ENCODE results near the gene LIMK2. TPM values are rescaled to one million over a fixed set of nuclear protein-coding genes. Genes with fewer than 3 reads are reported as not detected.
"Not testable (repeated sequence)": the region's sequence is repeated elsewhere in the genome, so short reads cannot be mapped to it uniquely, and the experiment has no call there.

The LIMK2 gene
- total and polyA plus RNA-seq, 4 experiments from 2014 or later, result 12.3 to 33.2 (median 29.5) TPM

GRCh38 chr22:31305194-31305593 lies 93.1 kb downstream of the LIMK2 start:
- Histone ChIP-seq H3K4me1 (ENCODE audit: insufficient read depth, low read length) (peaks cover 41% of the 10 kb centered on the region), H3K9me3 (ENCODE audit: control insufficient read depth in 1 of 2, low read length in 2 of 2) (no peaks in the 10 kb centered on the region), H3K36me3 (ENCODE audit: insufficient read depth, low read length) (no peaks in the 10 kb centered on the region), H3K4me3 (ENCODE audit: low read length in 2 of 2) (no peak overlapping the region), H3K27me3 (ENCODE audit: insufficient read depth, low read length) (no peaks in the 10 kb centered on the region), H3K27ac (ENCODE audit: low read depth, low read length) (no peak overlapping the region)
- Mint-ChIP-seq H3K4me1 (peaks cover 33 to 63% (median 51%) of the 10 kb centered on the region in 4 donors), H3K27me3 (no peaks in the 10 kb centered on the region), H3K4me3 (no peak overlapping the region), H3K36me3 (peaks cover 3 to 9% of the 10 kb centered on the region in 2 donors), H3K27ac (no peak overlapping the region), H3K9me3 (no peaks in the 10 kb centered on the region)
- DNase-seq, result no peak
- intact Hi-C loops (cut with micrococcal nuclease), result no loop called here
- POLR2A ChIA-PET (ENCODE audit: partially characterized antibody), result interaction anchor here (6.2 kb wide), 1 partner anchor 15 kb away, joined by 104 read pairs; the partner anchor contains the start of gene PIK3IP1
- CTCF ChIA-PET (ENCODE audit: partially characterized antibody), result no interaction called here

GRCh38 chr22:31308181-31308580 lies 96.1 kb downstream of the LIMK2 start:
- peaks cover 20 to 48% (median 35%) of the 10 kb centered on the region in 4 donors for H3K4me1 Mint-ChIP-seq
- peak overlapping the region; percentile 5 to 83 (median 65) for H3K27ac Mint-ChIP-seq
- H3K4me3 Mint-ChIP-seq, result peak overlapping the region in 6 of 8 donors; percentile 46 to 77 (median 57)
- ChIA-PET POLR2A (ENCODE audit: partially characterized antibody) (interaction anchor here (0.9 to 10.9 kb wide), 7 partner anchors 15 to 47 kb away, joined by 3 to 306 read pairs (median 7); partner anchors contain the start of gene PIK3IP1), CTCF (ENCODE audit: partially characterized antibody) (interaction anchor here (0.6 to 8.2 kb wide), 3 partner anchors 17 to 85 kb away, joined by 3 to 101 read pairs (median 3); partner anchors contain the start of gene PIK3IP1)
- H3K27ac ChIP-seq (ENCODE audit: low read depth, low read length), result no peak overlapping the region
- H3K9me3 ChIP-seq (ENCODE audit: control insufficient read depth in 1 of 2, low read length in 2 of 2), result no peaks in the 10 kb centered on the region
- H3K36me3 Mint-ChIP-seq, result peaks cover 3 to 15% of the 10 kb centered on the region in 2 donors
- no peak overlapping the region for H3K4me3 ChIP-seq (ENCODE audit: low read length in 2 of 2)
- H3K27me3 Mint-ChIP-seq, result no peaks in the 10 kb centered on the region
- H3K4me1 ChIP-seq (ENCODE audit: insufficient read depth, low read length), result peaks cover 44% of the 10 kb centered on the region
- DNase-seq, result no peak
- no peaks in the 10 kb centered on the region for H3K27me3 ChIP-seq (ENCODE audit: insufficient read depth, low read length)
- H3K9me3 Mint-ChIP-seq, result no peaks in the 10 kb centered on the region
- no peaks in the 10 kb centered on the region for H3K36me3 ChIP-seq (ENCODE audit: insufficient read depth, low read length)
- intact Hi-C loops (cut with micrococcal nuclease), result no loop called here

GRCh38 chr22:31313366-31314147 lies 101.5 kb downstream of the LIMK2 start:
- Mint-ChIP-seq H3K36me3 (peaks cover 25 to 27% of the 10 kb centered on the region in 2 donors), H3K27ac (peak overlapping the region in 5 of 7 donors; percentile 37 to 91 (median 78)), H3K4me3 (peak overlapping the region in 1 of 8 donors; percentile 10), H3K9me3 (peaks cover 0 to 4% (median 0%) of the 10 kb centered on the region in 8 donors), H3K27me3 (no peaks in the 10 kb centered on the region), H3K4me1 (peaks cover 6 to 20% (median 14%) of the 10 kb centered on the region in 4 donors)
- ChIA-PET POLR2A (ENCODE audit: partially characterized antibody) (interaction anchor here (0.8 to 10.9 kb wide), 15 partner anchors 10 to 344 kb away, joined by 3 to 306 read pairs (median 5); partner anchors contain the start of genes LIMK2, PATZ1 and PIK3IP1), CTCF (ENCODE audit: partially characterized antibody) (interaction anchor here (0.7 to 8.2 kb wide), 30 partner anchors 9 to 642 kb away, joined by 3 to 114 read pairs (median 5); partner anchors contain the start of genes LIMK2, PATZ1, PIK3IP1 and SELENOM)
- DNase-seq, result peak; percentile 58 to 68 (median 60)
- no peaks in the 10 kb centered on the region for H3K36me3 ChIP-seq (ENCODE audit: insufficient read depth, low read length)
- intact Hi-C loops (cut with micrococcal nuclease), result loop anchor here (1.0 to 5.0 kb wide), 4 partner anchors 21 to 226 kb away; partner anchors contain the start of genes LIMK2 and PIK3IP1
- no peaks in the 10 kb centered on the region for H3K27me3 ChIP-seq (ENCODE audit: insufficient read depth, low read length)
- no peaks in the 10 kb centered on the region for H3K9me3 ChIP-seq (ENCODE audit: control insufficient read depth in 1 of 2, low read length in 2 of 2)
- no peak overlapping the region for H3K27ac ChIP-seq (ENCODE audit: low read depth, low read length)
- H3K4me3 ChIP-seq (ENCODE audit: low read length in 2 of 2), result no peak overlapping the region
- peaks cover 25% of the 10 kb centered on the region for H3K4me1 ChIP-seq (ENCODE audit: insufficient read depth, low read length)

- ChIA-PET POLR2A (ENCODE audit: partially characterized antibody) (interaction anchor here (0.9 to 10.9 kb wide), 8 partner anchors 10 to 344 kb away, joined by 3 to 306 read pairs (median 6); partner anchors contain the start of gene PIK3IP1), CTCF (ENCODE audit: partially characterized antibody) (interaction anchor here (0.9 to 8.2 kb wide), 17 partner anchors 9 to 641 kb away, joined by 3 to 114 read pairs (median 8); partner anchors contain the start of genes LIMK2, PIK3IP1 and SELENOM)
- intact Hi-C loops (cut with micrococcal nuclease), result loop anchor here (5.0 kb wide), 1 partner anchor 227 kb away; no protein-coding TSS in a partner anchor
- peak overlapping the region in 1 of 7 donors; percentile 60 for H3K27ac Mint-ChIP-seq
- not testable (repeated sequence) for H3K9me3 ChIP-seq (ENCODE audit: control insufficient read depth in 1 of 2, low read length in 2 of 2); H3K27ac ChIP-seq (ENCODE audit: low read depth, low read length); H3K36me3 ChIP-seq (ENCODE audit: insufficient read depth, low read length); H3K27me3 Mint-ChIP-seq; H3K9me3 Mint-ChIP-seq; H3K4me3 ChIP-seq (ENCODE audit: low read length in 2 of 2); DNase-seq; H3K4me3 Mint-ChIP-seq; H3K27me3 ChIP-seq (ENCODE audit: insufficient read depth, low read length)
- peaks cover 19% of the 10 kb centered on the region for H3K4me1 ChIP-seq (ENCODE audit: insufficient read depth, low read length)
- H3K36me3 Mint-ChIP-seq, result peaks cover 23 to 27% of the 10 kb centered on the region in 2 donors
- H3K4me1 Mint-ChIP-seq, result peaks cover 4 to 15% (median 12%) of the 10 kb centered on the region in 4 donors
These were observed 102.1 kb downstream of the LIMK2 start for GRCh38 chr22:31314220-31314619.

GRCh38 chr22:31321421-31321820 lies 109.3 kb downstream of the LIMK2 start:
- H3K36me3 Mint-ChIP-seq, result peaks cover 15 to 29% of the 10 kb centered on the region in 2 donors
- no peaks in the 10 kb centered on the region for H3K9me3 Mint-ChIP-seq
- H3K4me3 ChIP-seq (ENCODE audit: low read length in 2 of 2), result no peak overlapping the region
- no peak for DNase-seq
- peaks cover 5% of the 10 kb centered on the region for H3K36me3 ChIP-seq (ENCODE audit: insufficient read depth, low read length)
- ChIA-PET POLR2A (ENCODE audit: partially characterized antibody) (interaction anchor here (1.0 to 2.5 kb wide), 2 partner anchors 29 to 110 kb away, joined by 3 to 12 read pairs; partner anchors contain the start of genes LIMK2 and PIK3IP1), CTCF (ENCODE audit: partially characterized antibody) (interaction anchor here (1.6 to 2.9 kb wide), 2 partner anchors 8 to 49 kb away, joined by 5 to 19 read pairs; no protein-coding TSS in a partner anchor)
- H3K27ac ChIP-seq (ENCODE audit: low read depth, low read length), result no peak overlapping the region
- no peak overlapping the region for H3K4me3 Mint-ChIP-seq
- no peaks in the 10 kb centered on the region for H3K27me3 Mint-ChIP-seq
- intact Hi-C loops (cut with micrococcal nuclease), result no loop called here
- no peaks in the 10 kb centered on the region for H3K9me3 ChIP-seq (ENCODE audit: control insufficient read depth in 1 of 2, low read length in 2 of 2)
- H3K27me3 ChIP-seq (ENCODE audit: insufficient read depth, low read length), result no peaks in the 10 kb centered on the region
- H3K4me1 Mint-ChIP-seq, result peaks cover 0 to 9% (median 7%) of the 10 kb centered on the region in 4 donors
- H3K27ac Mint-ChIP-seq, result peak overlapping the region in 2 of 7 donors; percentile 0 to 1
- no peaks in the 10 kb centered on the region for H3K4me1 ChIP-seq (ENCODE audit: insufficient read depth, low read length)

GRCh38 chr22:31323578-31324550 lies 111.8 kb downstream of the LIMK2 start:
- ChIA-PET POLR2A (ENCODE audit: partially characterized antibody) (interaction anchor here (0.6 to 1.6 kb wide), 4 partner anchors 10 to 34 kb away, joined by 3 to 4 read pairs (median 4); partner anchors contain the start of gene PIK3IP1), CTCF (ENCODE audit: partially characterized antibody) (interaction anchor here (0.6 to 2.9 kb wide), 4 partner anchors 10 to 353 kb away, joined by 3 to 19 read pairs (median 4); partner anchors contain the start of gene LIMK2)
- no peak overlapping the region for H3K27ac ChIP-seq (ENCODE audit: low read depth, low read length)
- Mint-ChIP-seq H3K27me3 (no peaks in the 10 kb centered on the region), H3K27ac (peak overlapping the region in 4 of 7 donors; percentile 19 to 73 (median 66)), H3K4me1 (peaks cover 0 to 14% (median 8%) of the 10 kb centered on the region in 4 donors), H3K9me3 (no peaks in the 10 kb centered on the region), H3K4me3 (no peak overlapping the region), H3K36me3 (peaks cover 29 to 49% of the 10 kb centered on the region in 2 donors)
- no peak overlapping the region for H3K4me3 ChIP-seq (ENCODE audit: low read length in 2 of 2)
- DNase-seq, result no peak
- no peaks in the 10 kb centered on the region for H3K27me3 ChIP-seq (ENCODE audit: insufficient read depth, low read length)
- intact Hi-C loops (cut with micrococcal nuclease), result no loop called here
- H3K36me3 ChIP-seq (ENCODE audit: insufficient read depth, low read length), result peaks cover 26% of the 10 kb centered on the region
- H3K9me3 ChIP-seq (ENCODE audit: control insufficient read depth in 1 of 2, low read length in 2 of 2), result no peaks in the 10 kb centered on the region
- no peaks in the 10 kb centered on the region for H3K4me1 ChIP-seq (ENCODE audit: insufficient read depth, low read length)

All from CD4-positive, alpha-beta memory T cell (primary cell).